ENCODE results near the gene SSPN.

The SSPN gene

DNA sequence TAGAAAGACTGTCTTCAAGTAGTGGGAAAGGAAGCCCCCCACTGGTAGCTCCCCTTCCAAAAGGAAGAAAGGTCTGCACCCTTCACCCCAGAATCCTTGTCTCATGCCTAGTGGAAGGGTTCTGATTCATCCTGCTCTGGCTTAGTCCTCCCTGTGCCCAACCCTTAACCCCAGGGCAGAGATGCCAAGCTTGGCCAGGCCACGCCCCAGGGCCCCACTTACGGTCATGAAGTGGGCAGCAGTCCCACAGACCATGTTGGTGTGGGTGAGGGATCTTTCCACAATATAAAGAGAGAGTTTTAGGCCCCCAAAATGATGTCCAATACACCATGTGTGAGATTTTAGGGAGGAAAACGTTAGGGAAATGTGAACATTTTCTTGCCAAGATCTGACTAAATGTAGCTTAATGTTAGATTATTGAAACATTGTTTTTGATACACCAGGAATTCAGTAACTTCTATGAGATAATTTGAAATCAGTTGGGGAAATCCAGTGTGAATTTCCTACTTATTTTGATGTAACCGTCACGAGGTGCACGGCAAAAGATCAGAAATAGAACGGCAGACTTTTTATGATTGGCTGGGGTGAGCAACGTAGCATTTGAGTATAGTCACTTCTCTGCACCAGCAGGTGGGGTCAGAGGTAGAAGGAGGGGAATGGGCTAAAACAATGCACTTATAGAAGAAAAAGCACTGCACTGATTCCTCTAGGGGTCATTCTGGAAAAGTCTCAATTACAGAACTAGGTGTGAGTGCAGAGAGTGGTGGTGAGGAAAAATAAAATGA lies 8.2 kb upstream of the SSPN start:
- peak; percentile 4 for DNase-seq

DNA sequence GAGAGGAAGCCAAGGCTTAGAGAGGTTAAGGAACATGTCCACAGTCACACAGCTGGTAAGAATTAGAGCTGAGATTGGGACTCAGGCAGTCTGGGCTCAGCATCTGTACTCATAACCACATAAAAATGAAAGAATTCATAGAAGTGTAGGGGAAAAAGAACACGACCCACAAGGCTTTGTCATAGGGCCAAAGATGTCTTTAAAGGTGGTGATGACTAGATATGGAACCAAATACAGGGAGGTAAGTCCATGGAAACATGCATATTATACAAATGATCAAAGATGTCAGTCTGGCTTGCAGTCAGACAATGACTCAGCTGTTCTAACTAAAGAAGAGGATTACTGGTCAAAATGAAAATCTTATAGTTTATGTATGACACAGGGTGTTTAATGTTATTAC lies 7.2 kb upstream of the SSPN start:
- no peak for DNase-seq

DNA sequence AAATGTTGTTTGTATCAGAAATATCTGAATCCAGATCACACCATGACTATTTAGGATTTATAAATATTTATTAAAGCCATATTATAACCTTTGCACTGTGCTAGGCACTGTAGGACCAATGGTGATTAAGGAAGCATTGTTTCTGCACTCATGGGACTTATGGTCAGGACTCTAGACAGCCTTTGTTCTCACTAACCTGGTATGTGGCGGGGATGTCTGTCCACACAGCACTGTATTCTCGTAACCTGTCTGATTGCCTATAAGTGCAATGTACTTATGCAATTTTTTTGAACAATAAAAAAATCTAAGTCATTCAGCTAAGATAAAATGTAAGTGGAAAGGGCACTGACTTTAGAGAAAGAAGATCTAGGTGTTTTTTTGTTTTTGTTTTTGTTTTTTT lies 6.7 kb upstream of the SSPN start:
- no peak for DNase-seq

DNA sequence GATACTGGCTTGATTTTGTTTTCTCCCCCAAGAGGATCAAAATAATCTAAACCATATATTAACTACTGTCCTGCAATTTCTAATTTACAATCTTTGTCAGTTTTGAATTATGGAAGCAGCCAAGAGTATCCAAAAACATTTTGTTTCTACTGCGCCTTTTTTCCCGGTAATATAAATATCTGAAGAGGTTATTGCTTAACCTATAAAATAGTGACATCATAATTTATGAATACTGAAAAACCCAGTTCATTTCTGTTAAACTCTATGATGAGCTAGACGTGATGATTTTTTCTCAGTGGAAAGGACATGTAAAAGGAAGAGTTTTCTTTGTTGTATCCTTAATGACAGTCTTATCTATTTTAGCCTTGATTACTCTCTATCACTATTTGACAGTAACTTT lies 3.2 kb upstream of the SSPN start:
- DNase-seq, result no peak

DNA sequence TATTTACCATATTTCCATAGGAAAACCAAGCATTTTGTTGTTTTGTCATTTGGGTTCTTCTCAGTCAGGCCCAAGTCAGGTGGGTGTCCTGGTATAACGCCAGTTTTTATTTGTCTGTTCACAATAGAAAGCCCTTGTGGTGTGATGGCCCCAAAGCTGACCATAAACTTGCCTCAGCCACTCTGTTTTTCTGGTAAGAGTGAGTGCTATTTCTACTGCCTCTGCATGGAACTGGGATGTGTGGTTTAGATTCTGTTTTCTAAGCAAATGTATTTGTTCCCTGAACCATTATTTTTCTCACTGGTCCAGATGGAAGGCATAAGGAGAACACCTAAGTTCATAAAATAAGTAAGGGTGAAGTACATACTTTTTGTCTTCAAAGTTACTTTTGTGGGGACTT lies 1.8 kb upstream of the SSPN start:
- no peak for DNase-seq

DNA sequence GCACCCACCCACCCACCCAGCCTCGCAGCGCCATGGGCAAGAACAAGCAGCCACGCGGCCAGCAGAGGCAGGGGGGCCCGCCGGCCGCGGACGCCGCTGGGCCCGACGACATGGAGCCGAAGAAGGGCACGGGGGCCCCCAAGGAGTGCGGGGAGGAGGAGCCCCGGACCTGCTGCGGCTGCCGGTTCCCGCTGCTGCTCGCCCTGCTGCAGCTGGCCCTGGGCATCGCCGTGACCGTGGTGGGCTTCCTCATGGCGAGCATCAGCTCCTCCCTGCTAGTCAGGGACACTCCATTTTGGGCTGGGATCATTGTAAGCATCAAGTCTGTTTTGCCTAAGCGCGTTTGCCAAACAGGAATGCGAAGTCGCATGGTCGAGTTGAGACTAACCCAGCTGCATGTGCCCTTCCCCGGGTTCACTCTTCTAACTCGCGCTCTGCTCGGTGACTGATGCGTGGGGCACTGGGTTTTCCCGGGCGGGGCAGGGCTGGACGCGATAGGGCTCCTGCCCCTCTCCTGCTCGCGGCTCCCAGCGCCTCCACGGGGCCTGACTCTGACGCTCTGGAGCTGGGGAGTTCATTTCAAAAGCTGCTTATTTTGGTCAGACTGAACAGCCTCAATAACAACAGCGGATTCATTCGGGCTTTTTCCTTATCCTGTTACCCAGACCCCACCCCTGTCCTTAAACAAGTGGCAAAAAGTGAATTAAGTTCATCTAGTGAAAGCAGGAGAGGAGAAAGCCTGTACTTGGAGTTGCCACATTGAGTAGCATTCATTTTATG lies 458 bp downstream of the SSPN start:
- DNase-seq, result peak; percentile 54

DNA sequence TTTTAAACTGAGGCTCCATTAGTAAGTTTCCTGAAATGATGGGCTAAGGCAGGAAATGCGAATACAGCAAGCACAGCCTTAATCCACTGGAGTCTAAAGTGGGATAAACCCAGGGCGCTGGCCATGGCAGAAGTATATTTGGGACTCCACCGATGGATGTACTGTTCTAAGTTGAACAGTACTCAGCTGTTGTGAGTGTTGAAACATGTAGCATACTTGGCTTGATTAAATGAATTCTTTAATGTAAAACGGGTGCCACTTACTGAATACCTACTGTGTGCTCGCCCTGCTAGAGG lies 996 bp downstream of the SSPN start:
- no peak for DNase-seq

DNA sequence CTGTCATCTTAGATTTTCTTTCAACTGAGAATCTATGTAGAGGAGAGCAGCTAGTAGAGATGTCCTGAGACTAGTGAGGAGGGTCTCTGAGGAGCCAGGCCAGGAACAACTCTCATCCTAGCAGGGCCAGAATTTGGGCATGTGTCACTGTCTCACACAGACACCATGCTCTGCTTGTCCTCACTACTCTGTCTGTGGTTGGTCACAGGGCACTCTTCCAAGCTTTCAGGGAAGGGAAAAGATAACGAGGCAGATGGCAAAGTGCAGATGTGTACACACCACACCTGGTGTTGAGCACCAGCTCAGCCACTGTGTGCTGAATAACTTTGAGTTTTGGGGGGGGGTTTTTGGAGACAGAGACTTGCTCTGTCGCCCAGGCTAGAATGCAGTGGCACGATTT lies 2.5 kb downstream of the SSPN start:
- no peak for DNase-seq

DNA sequence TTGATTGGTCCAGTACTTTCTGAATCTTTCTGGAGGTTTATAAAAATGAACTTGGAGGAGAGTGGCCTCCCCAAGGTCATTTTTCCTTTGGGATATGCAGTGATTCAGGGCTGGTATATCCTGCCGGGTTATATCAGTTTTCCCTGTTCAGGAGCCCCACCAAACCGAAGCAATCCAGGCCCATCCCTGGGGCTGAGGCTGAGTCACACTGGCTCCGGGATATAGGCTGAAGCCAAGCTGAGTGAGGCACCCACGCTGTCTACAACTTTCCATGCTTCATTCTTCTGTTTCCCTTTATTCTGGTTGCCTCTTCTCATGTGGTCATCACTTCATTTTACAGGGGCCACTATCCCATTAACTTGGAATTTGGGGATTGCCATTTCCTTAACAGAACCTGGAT lies 3.4 kb downstream of the SSPN start:
- DNase-seq, result no peak

DNA sequence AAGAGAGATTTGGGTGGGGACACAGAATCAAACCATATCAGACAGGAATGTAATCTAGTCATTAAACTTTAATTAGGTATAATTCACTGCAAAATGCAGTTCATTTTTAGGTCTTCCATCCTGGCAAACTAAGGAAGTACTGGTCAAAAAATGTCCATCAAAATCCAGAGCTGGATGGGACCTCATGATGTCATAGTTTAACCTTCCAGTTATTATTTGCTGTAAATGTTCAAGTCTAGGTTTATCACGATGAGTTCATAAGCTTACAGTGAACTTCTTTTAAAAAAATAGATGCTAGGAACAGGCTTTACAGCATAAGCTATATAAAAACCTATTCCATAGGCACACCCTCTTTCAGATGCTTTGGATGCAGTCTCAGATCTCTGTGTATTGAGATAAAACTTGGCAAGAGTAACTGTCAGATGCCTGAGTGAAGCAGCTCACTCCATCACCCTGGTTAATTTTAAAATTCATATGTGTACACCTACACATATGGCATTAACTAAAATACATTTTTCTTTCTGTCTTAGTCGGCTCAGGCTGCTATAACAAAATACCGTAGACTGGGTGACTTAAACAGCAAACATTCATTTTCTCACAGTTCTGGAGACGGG lies 7.9 kb downstream of the SSPN start:
- no peak for DNase-seq

DNA sequence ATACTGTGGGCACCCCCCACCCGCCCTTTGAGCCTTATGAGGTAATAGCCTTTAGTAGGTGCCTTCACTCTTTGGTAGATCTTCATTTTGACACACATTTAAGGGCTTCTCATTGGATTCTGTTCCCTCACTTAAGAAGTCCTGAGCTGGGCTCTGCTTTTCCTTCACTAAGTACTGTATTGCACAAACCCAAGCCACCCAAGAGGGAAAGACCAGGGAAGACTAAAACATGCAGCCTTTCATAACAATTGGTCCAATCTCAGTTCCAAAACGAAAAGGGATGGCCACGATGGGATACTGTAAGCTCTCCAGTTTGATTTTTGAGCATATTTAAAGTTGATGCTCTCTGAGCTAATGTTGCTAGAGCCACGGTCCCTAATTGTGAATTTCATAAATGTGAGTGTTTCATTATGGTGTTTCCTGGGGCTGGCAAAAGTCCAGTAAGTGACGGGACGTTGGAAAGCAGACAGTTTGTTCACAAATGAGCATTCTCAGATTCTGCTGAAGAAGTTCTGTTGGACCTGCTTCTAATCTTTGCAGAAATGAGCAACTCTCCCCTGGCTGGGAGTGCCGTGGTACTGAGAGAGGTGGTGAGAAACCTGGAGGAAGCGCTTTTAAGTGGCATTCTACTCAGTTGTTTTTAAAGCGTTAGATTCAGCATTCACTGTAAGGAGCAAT lies 9.4 kb downstream of the SSPN start:
- no peak for DNase-seq

DNA sequence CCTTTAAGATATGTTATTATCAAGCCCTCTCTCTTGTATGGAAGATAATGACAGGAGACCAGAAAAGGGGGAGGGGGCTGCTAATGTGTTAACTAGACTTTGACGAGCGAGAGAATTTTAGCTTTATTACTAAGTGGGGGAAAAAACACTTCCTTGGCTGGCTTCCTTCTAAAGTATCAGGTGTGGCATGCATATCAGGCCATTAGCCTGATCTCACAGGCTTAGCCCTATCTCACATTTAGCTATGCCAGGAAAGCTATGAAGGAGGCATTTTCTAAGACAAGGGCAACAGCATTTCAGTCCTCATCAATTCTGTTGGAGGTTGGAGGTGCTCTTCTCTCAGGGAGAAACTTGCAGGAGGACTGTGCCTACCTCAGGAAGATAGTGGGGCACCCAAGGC lies 9.9 kb downstream of the SSPN start:
- DNase-seq, result no peak

DNA sequence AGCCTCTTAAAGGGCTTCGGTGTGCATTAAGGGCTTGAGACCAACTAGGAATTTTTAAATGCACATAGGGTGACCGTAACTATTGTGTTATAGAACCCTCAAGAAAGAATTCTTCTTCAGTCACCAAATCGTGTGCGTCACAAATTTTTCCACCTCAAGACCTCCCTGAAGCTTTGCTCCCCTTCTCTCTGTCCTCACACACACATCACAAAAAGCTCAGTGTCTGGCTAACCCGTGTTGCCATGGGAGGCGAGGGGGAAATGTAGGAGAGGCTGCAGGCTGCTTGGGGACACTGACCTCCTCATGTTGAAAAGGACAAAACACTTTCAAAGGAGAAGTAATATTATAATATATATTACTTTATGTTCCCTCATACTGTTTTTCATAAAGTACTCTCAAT lies 10.6 kb downstream of the SSPN start:
- no peak for DNase-seq

DNA sequence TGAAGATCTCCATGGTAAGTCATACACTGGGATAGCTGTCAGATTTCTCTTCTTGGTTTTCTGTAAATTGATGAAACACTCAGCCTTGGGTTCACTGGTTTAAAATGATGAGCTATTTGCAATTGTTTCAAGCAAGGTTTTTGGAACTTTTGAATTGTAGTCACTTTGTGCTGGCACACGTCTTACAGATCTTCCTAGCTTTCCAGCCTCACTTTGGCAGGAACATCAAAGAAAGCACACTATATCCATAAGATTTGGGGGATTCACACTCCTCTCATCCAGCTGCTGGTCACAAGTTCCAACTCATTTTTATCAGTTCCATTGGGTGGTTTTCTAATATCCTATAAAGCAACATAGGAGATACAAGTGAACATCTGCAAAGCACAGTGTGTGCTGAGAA lies 16.0 kb downstream of the SSPN start:
- no peak for DNase-seq

DNA sequence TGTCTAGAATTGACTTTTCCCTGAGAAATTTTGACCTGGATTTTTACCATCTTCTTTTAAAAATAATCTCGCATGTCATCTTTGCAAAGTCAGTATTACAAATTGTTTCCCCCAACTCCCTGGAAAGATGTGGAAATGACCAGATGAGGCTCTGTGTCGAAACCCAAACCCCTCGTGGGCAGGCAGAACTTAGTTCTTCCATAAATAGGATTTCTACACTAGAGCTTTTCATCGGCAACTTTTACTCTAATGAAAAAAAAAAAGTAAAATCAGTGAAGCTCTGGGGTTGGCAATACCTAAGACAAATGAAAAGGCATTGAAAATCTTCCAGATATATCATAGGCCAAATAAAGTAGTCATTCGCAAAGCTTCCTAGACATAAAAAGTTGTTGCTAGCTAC lies 17.0 kb downstream of the SSPN start:
- peak; percentile 30 for DNase-seq

DNA sequence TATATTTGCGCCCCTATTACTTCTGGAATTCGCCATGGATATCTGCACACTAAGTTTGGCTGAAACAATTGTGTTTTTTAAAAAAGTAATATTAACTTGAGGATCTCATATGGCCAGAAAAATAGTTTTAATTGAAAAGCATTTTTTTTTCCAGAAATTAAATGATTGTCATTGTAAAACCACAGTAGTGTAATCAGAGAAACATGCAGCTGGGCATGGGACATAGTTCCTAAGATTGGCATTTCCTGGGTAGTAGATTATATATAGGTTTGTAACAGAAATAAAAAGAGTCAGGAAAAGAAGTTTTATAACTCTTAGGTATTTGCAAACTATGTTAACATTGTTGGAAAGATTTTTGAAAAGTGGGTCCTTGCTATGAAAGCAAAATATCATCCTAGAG lies 17.6 kb downstream of the SSPN start:
- DNase-seq, result no peak

DNA sequence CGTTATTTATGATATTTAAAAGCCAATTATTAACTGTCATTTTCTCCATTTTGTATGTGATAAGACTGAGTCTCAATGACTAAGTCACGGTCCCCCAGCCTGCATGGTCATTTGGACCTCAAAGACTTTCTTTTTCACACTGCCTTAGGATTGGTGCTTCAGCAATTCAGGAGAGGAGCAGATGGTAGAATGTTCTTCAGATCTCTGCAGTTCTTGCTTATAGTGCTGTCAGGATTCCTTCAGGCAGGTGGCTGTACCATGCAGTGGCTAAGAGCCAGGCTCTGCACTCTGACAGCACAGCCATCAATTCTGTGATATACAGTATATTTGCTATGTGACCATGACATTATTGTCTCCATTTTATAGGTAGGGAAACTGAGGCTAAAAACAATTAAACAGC lies 18.7 kb downstream of the SSPN start:
- no peak for DNase-seq

DNA sequence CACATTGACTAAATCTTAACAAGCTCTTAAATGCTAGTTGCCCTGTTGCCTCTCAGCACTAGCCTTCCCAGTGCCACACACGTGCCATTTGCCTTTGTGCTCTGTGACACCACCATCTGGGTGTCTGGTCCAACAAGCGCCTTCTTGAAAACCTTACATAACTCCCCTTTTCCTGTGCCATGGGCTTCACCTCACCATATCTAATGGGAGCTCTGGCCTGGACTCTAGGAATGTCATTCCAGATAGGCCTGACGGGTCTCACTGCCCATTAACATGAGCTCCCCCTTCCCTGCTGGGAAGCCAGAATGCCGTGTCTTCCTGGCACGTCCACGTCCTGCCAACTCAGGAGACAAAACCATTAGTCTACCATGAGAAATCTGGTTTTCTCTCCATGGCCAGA lies 24.4 kb downstream of the SSPN start:
- no peak for DNase-seq

DNA sequence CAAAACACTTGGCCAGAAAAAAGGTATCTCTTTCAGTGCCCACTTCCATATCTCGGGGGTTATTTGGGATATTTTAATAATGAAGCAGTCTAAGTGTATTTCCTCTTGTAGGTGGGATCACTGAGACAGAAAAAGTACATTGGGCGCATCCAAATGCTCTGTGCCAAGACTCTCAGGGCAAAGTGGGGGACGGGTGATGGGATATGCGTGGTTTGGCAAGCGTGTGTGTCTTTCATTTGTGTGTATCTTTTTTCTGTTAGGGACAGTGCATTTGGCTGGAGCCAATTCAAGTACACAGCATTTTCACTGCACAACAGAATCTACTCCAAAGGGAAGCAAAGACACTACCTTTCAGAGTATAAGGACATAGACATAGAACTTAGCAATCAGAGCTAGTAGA lies 29.3 kb downstream of the SSPN start:
- DNase-seq, result no peak

DNA sequence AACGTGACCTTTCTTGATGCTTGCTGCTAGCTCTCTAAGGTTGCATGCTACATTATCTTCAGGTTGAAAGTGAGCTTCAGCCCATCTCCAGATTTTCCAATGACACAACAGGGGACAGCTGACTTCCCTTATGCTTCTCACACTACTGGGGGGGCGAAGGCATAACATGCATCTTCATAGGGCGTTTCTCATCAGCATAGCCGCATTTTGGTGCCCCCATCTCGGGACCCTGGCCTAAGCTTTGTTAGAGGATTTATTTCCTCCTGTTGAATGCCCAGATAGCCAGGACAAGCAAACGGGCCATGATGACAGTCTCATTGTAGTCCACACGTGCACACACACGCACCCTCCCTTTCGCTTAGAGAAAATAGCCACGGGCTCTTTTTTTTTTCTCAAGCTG lies 30.7 kb downstream of the SSPN start:
- no peak for DNase-seq

DNA sequence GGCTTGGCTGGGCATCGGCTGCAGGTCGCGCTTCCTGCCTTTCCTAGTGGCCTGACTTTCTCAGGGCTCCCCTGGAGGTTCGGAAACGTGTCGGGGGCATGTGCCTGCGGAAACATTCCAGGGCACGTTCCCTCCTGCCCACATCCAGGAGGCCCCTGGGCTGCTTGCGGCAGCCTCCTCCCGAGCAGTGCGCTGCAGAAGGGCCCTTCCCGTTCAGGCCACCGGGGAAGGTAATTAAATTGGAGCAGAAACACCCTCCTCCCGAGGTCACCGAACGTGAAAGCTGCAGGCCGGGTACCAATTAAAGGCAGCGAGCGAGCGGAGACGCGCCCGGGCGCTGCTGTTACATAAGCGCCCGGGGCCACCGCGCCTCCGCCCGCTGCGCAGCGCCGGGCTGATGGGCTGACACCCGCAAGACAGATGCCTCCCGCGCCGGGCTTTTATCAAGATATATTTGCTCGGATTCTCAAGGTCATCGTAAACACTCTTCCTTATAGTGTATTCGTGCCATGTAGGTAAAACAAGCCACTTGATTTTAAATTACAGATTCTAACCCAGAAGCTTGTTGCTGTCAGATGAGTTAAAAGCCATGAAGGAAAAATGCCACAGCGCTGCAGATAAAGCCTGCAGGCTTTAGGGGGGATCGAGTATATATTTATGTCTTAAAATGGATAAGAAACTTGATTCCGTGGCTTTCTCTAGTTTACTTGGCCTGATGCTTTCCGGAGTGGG lies 31.4 kb downstream of the SSPN start:
- DNase-seq, result peak; percentile 20

DNA sequence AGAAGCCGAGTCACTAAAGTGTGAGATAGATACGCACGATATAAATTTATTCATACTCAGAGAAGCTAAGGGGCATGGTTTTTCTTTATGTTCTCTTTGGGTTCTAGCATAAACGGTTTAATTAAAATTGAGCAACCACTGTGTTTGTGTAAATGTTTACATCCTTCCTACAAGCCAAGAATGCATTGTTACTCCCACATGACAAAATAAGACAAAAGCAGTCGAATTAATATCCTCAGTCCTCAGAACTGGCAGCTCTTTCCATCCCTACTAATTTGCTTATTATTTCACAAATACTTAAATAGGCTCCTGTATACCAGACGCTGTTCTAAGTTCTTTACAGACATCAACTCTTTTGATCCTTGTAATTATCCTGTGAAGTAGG lies 32.0 kb downstream of the SSPN start:
- DNase-seq, result no peak

DNA sequence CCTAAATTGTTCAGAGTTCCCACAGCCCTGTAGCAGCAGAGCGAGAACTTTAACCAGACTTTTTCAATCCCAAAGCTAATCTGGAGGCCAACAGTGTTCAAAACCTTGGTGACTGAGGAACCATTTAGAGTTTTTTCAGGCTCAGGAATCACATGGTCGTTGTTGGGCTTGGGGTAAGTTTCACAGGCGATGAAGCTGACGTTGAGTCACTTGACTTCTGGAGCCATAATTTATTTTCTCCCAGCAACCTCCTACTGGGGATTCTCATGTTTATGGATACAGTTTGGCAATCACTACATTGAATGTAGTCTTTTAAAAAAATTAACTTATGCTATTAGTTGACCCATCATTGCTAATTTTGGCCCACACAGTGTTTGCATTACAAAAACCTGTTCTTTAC lies 34.5 kb downstream of the SSPN start:
- DNase-seq, result no peak
